ENCODE measurements around the gene OTUB1. TPM values are rescaled to one million over a fixed set of nuclear protein-coding genes. Genes with fewer than 3 reads are reported as not detected.

Gene OTUB1
- total and polyA plus RNA-seq, 2 donors from 2014 or later, result 69.0 to 118 TPM

- peak overlapping the region in 1 of 3 donors; percentile 34 for H3K9ac ChIP-seq (ENCODE audit: low read length in 3 of 3)
- no peaks in the 10 kb centered on the region for H3K9me3 ChIP-seq (ENCODE audit: control insufficient read depth in 2 of 3, insufficient read depth in 1 of 3, low read length in 3 of 3)
- H3K4me1 ChIP-seq (ENCODE audit: control insufficient read depth in 2 of 3, insufficient read depth in 2 of 3, low read depth in 1 of 3, low read length in 3 of 3), result peaks cover 0 to 11% (median 5%) of the 10 kb centered on the region in 3 donors
- DNase-seq (no peak), FAIRE-seq (no peak)
- no peaks in the 10 kb centered on the region for H3K27me3 ChIP-seq (ENCODE audit: control insufficient read depth, insufficient read depth, low read length)
- intact Hi-C loops (cut with DNase I), result no loop called here
- no peak overlapping the region for H3K4me3 ChIP-seq (ENCODE audit: low read length in 3 of 3)
- peaks cover 0 to 5% (median 2%) of the 10 kb centered on the region in 3 donors for H3K36me3 ChIP-seq (ENCODE audit: control insufficient read depth in 2 of 3, insufficient read depth in 3 of 3, low read length in 3 of 3)
- no peak overlapping the region for H3K27ac ChIP-seq (ENCODE audit: low read depth in 2 of 2, low read length in 2 of 2)
- no peak for TF ChIP-seq CTCF (IDR thresholded peaks at IDR 0.05; ENCODE audit: borderline replicate concordance, extremely low read depth, insufficient read depth)
Observed at GRCh38 chr11:63978551-63979239, 7.5 kb upstream of the OTUB1 start.

GRCh38 chr11:63979426-63979825 is 6.8 kb upstream of the OTUB1 start:
- no peak for TF ChIP-seq CTCF (IDR thresholded peaks at IDR 0.05; ENCODE audit: borderline replicate concordance, extremely low read depth, insufficient read depth)
- FAIRE-seq, result no peak

GRCh38 chr11:63985812-63986155 is 454 bp upstream of the OTUB1 start:
- intact Hi-C loops (cut with DNase I), result no loop called here
- no peaks in the 10 kb centered on the region for H3K9me3 ChIP-seq (ENCODE audit: control insufficient read depth in 2 of 3, insufficient read depth in 1 of 3, low read length in 3 of 3)
- peaks cover 0 to 10% (median 0%) of the 10 kb centered on the region in 3 donors for H3K36me3 ChIP-seq (ENCODE audit: control insufficient read depth in 2 of 3, insufficient read depth in 3 of 3, low read length in 3 of 3)
- TF ChIP-seq CTCF (IDR thresholded peaks at IDR 0.05; ENCODE audit: borderline replicate concordance, extremely low read depth, insufficient read depth), result no peak
- DNase-seq (peak in 1 of 5 donors; percentile 85), FAIRE-seq (no peak)
- peak overlapping the region; percentile 32 to 70 (median 57) for H3K9ac ChIP-seq (ENCODE audit: low read length in 3 of 3)
- peaks cover 0 to 13% (median 9%) of the 10 kb centered on the region in 3 donors for H3K4me1 ChIP-seq (ENCODE audit: control insufficient read depth in 2 of 3, insufficient read depth in 2 of 3, low read depth in 1 of 3, low read length in 3 of 3)
- H3K27me3 ChIP-seq (ENCODE audit: control insufficient read depth, insufficient read depth, low read length), result no peaks in the 10 kb centered on the region
- peak overlapping the region; percentile 68 to 92 (median 83) for H3K4me3 ChIP-seq (ENCODE audit: low read length in 3 of 3)
- peak overlapping the region; percentile 78 to 80 for H3K27ac ChIP-seq (ENCODE audit: low read depth in 2 of 2, low read length in 2 of 2)

More at GRCh38 chr11:63979426-63979825, 6.8 kb upstream of the OTUB1 start:
- Histone ChIP-seq H3K27me3 (ENCODE audit: control insufficient read depth, insufficient read depth, low read length) (no peaks in the 10 kb centered on the region), H3K27ac (ENCODE audit: low read depth in 2 of 2, low read length in 2 of 2) (no peak overlapping the region), H3K36me3 (ENCODE audit: control insufficient read depth in 2 of 3, insufficient read depth in 3 of 3, low read length in 3 of 3) (peaks cover 0 to 5% (median 2%) of the 10 kb centered on the region in 3 donors), H3K9ac (ENCODE audit: low read length in 3 of 3) (no peak overlapping the region), H3K9me3 (ENCODE audit: control insufficient read depth in 2 of 3, insufficient read depth in 1 of 3, low read length in 3 of 3) (no peaks in the 10 kb centered on the region), H3K4me1 (ENCODE audit: control insufficient read depth in 2 of 3, insufficient read depth in 2 of 3, low read depth in 1 of 3, low read length in 3 of 3) (peaks cover 0 to 11% (median 5%) of the 10 kb centered on the region in 3 donors), H3K4me3 (ENCODE audit: low read length in 3 of 3) (no peak overlapping the region)
- DNase-seq, result no peak
- intact Hi-C loops (cut with DNase I), result no loop called here
